Fibroblast of pulmonary artery (primary cell): ENCODE results near the gene INTS13.
A peak's percentile ranks its signal among the peaks of the same experiment; 100 is the strongest.
"Not testable (repeated sequence)": the region's sequence is repeated elsewhere in the genome, so short reads cannot be mapped to it uniquely, and the experiment has no call there.

Experiments used
- DNase-seq: peaks from one replicate; pipeline ENCODE4 v3.0.0-alpha.2; 2010; ENCODE audit warnings: low read depth
- H3K4me3 ChIP-seq: replicated peaks from 2 replicates; pipeline ENCODE4 v1.5.1; 2011; ENCODE audit warnings: low read depth, mild to moderate bottlenecking, control low read depth, low read length, moderate library complexity
- TF ChIP-seq, protein P1 (sequence below): IDR thresholded peaks from 2 replicates; pipeline ENCODE4 v1.5.1; 2011; ENCODE audit warnings: mild to moderate bottlenecking, control low read depth, low read length, inconsistent platforms; ENCODE audit errors: missing control alignments

The INTS13 gene

DNA sequence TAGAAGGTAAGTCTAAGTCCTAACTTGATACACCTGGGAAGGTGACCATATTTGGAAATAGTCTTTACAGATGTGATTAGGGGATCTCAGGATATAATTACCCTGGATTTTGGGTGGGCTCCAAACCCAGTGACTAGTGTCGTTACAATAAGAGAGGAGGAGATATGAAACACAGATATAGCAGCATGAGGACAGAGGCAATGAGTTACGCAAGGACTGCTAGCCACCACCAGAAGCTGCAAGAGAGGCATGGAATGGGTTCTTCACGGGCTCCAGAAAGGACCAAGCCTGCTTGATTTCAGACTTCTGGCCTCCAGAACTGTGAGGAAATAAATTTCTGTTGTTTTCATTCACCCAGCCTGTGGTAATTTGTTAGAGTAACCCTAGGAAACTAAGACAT, 29.1 kb upstream of the INTS13 start:
- no peak overlapping the region for H3K4me3 ChIP-seq
- TF ChIP-seq, protein P1, sequence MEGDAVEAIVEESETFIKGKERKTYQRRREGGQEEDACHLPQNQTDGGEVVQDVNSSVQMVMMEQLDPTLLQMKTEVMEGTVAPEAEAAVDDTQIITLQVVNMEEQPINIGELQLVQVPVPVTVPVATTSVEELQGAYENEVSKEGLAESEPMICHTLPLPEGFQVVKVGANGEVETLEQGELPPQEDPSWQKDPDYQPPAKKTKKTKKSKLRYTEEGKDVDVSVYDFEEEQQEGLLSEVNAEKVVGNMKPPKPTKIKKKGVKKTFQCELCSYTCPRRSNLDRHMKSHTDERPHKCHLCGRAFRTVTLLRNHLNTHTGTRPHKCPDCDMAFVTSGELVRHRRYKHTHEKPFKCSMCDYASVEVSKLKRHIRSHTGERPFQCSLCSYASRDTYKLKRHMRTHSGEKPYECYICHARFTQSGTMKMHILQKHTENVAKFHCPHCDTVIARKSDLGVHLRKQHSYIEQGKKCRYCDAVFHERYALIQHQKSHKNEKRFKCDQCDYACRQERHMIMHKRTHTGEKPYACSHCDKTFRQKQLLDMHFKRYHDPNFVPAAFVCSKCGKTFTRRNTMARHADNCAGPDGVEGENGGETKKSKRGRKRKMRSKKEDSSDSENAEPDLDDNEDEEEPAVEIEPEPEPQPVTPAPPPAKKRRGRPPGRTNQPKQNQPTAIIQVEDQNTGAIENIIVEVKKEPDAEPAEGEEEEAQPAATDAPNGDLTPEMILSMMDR = no peak
- no peak for DNase-seq

DNA sequence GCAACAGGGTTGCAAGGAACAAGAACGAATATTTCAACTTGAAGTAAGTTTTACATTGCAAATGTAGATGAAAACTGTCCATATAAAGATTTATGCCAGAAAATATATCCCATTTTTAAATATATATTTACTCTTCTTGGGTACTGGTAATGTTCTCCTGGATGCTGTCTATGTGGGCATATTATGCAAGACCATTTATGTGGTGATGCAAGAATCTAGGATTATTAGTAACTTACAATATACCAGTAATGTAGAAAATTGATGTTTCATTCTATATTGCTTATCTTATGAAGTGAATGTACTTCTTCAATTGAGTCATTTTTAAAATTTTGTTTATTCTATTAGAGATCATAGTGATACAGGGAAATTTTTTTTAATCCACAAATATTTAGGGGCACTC, 25.6 kb upstream of the INTS13 start:
- peak; percentile 45 for DNase-seq
- no peak overlapping the region for H3K4me3 ChIP-seq
- TF ChIP-seq, protein P1 = no peak

DNA sequence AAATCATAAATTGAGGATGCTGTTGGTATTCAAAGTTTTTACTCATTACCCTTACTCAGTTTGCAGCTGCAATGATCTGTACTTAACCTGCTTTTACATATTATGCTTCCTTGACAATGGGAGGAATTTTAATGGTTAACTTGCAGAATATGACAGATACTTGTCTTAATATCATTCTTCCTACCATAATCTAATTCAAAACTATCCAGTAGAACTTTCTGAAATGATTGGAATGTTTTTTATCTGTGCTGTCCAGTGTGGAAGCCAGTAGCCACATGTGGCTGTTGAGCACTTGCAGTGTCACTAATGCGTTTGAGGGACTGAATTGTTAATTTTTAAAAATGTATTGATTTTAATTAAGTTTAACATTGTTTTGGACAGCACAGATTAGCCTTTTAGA, 24.0 kb upstream of the INTS13 start:
- TF ChIP-seq, protein P1 = no peak
- DNase-seq = no peak
- no peak overlapping the region for H3K4me3 ChIP-seq

- DNase-seq, H3K4me3 ChIP-seq: not testable (repeated sequence)
These were observed 23.6 kb upstream of the INTS13 start for GRCh38 chr12:26961391-26961790.

GRCh38 chr12:26954027-26954426, 16.2 kb upstream of the INTS13 start:
- no peak overlapping the region for H3K4me3 ChIP-seq
- TF ChIP-seq, protein P1 = no peak
- no peak for DNase-seq

DNA sequence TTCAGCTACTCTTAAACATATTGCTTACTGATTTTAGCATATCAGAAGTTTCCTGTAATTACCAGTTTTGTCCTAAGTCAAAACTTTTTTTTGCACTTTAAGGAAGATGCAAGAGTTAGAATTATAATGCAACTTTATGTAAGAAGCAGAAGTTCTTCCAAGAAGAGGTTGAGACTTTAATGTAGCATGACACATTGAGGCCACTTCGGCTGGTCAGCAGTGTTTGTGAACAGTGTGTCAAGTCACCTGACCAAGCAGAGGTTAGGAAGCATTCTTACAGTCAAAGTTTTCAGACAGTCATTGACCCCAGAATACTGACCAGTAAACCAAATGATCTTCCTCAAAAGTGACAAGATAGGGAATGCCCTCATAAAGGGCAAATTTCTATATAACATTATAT, 15.7 kb upstream of the INTS13 start:
- no peak for DNase-seq
- no peak overlapping the region for H3K4me3 ChIP-seq
- TF ChIP-seq, protein P1 = no peak

GRCh38 chr12:26948309-26948708, 10.5 kb upstream of the INTS13 start:
- TF ChIP-seq, protein P1 = no peak
- no peak for DNase-seq
- no peak overlapping the region for H3K4me3 ChIP-seq

- peak; percentile 30 for DNase-seq
- peak overlapping the region; percentile 94 for H3K4me3 ChIP-seq
- TF ChIP-seq, protein P1 = no peak
These were observed 3.4 kb upstream of the INTS13 start for GRCh38 chr12:26941215-26941594.
